Activated naive CD4-positive, alpha-beta T cell treated with Interleukin-2 at 50 U/mL for 16 hours (primary cell): ENCODE measurements around the gene GLRX5.
"Not testable (repeated sequence)": the region's sequence is repeated elsewhere in the genome, so short reads cannot be mapped to it uniquely, and the experiment has no call there.

ENCODE experiments used
- DNase-seq: peaks from one replicate; pipeline ENCODE4 v3.0.0-alpha.2; 2020

GLRX5 gene

GRCh38 chr14:95562892-95563685, 28.2 kb downstream of the GLRX5 start:
- DNase-seq, result no peak

GRCh38 chr14:95564060-95564459, 29.2 kb downstream of the GLRX5 start:
- DNase-seq, result no peak

DNA sequence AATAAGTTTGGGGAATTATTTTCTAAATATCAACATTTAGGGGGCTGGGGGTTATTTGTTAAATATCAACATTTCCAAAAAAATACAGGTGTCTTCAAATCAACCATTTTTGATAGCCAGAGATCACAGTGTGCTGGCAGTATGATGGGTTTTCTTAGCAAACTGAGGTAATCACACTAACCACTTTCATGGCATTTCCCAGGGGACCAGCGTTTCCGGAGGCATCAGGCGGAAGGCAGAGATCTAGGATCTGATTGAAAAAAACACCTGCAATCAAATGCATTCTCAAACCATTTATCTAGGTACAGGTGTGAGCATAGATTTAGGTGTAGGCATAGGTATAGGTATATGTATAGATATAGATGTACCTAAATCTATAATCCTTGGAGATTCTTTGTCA, 34.6 kb downstream of the GLRX5 start:
- DNase-seq, result no peak

DNA sequence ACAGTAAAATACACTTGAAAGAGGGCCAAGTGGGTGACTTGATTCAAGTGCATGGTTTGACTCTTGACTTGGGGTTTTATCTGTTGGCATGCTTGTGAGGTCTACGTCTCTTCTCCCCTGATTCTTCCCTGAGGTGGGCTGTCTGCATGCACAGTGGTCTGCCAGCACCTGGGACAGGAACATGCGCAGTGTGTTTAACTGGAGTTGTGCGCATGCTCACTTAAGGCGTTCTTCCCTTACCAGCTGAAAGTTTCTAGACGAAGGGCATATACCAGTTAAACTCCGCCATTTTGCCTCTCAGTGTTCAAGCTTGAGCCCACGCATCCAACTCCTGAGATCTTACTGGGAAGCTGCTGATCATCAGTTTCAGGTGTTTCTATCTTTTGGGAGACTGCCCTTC, 38.5 kb downstream of the GLRX5 start:
- DNase-seq, result no peak

GRCh38 chr14:95575840-95576473, 41.1 kb downstream of the GLRX5 start:
- no peak for DNase-seq

GRCh38 chr14:95577067-95577800, 42.4 kb downstream of the GLRX5 start:
- DNase-seq, result no peak

DNA sequence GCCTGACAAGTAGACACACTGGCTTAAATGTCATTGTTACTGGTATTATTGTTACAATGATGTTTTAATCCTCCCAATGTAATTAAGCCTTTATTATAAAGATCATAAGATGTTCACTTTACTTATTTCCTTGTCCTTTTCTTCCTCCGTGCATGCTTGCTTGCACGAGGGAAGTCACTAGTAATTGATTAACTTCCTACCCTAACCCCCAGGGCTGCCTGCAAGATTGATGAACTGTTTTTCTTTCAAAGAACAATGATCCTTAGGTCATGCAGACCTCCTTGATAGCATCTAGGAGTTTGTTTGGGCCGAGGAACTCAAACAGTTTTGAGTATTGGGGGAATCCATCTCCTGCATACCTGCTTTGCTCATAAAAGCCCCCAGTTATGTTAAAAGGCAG, 43.0 kb downstream of the GLRX5 start:
- DNase-seq, result no peak

GRCh38 chr14:95583836-95584617, 49.2 kb downstream of the GLRX5 start:
- not testable (repeated sequence) for DNase-seq

GRCh38 chr14:95585953-95586620, 51.2 kb downstream of the GLRX5 start:
- DNase-seq, result no peak

DNA sequence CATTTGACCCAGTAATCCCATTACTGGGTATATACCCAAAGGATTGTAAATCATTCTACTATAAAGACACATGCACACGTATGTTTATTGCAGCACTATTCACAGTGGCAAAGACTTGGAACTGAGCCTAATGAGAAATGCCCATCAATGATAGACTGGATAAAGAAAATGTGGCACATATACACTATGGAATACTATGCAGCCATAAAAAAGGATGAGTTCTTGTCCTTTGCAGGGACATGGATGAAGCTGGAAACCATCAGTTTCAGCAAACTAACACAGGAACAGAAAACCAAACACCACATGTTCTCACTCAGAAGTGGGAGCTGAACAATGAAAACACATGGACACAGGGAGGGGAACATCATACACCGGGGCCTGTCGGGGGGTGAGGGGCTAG, 56.3 kb downstream of the GLRX5 start:
- DNase-seq, result not testable (repeated sequence)
